Activated CD4-positive, alpha-beta T cell treated with anti-CD3 and anti-CD28 coated beads, Interleukin-2, amount 50 U/mL, for 48 hours (primary cell): Measurements from ENCODE around the gene RAD51B.

Experiments
- DNase-seq, 2 experiments: peaks; one replicate each; pipeline ENCODE4 v3.0.0-alpha.2; 2020

Gene RAD51B

GRCh38 chr14:68375376-68375775, 555.8 kb downstream of the RAD51B start:
- DNase-seq, result no peak

DNA sequence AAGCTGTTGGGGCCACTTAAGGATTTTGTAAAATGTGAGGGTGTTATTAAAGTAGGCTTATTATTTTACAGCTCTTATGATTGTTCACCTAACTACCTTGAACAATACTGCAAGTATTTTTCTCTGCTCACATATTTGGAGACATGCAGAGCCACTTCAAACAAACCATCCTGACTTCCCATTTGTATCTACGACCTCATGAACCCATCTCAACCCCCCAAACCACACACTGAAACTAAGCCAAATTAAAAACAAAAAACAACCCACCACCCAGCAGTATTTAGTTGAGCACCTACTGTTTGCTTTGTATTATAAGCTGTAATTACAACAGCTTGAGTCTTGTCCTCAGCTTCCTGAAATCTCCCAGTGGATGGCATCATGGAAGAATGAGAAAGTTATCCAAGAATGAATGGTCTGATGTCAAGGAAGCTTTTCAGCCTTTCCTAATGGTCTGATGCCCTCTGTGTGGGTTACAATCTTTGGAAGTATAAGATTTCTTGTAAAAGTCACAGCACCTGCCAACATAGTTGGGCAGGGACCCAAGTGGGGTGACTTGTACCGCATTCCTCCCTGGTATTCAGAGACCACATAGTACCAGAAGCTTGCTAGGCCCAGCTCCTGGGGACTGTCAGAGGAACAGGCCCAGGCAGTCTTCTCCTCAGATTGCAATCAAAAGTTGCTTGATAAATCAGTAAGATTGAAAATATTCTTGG, 556.6 kb downstream of the RAD51B start:
- DNase-seq, result no peak

DNA sequence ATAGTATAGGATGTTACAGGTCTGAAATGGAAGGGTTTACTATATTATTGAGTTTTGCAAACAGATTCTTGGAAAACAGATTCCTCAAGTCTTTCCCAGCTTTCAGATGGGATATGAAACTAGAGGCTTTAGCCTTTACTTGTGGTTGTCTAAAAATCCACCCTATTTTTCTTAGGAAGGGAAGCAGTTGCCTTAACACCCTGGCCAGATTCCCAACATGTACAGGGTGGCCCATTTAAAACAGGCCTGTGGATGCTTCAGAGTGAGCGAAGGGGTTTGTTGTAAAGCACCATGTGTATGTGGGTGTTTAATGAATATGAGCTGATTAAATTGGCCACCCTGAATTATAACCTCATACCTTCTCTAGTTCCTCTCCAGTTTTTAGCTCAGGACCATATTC, 557.4 kb downstream of the RAD51B start:
- no peak for DNase-seq

DNA sequence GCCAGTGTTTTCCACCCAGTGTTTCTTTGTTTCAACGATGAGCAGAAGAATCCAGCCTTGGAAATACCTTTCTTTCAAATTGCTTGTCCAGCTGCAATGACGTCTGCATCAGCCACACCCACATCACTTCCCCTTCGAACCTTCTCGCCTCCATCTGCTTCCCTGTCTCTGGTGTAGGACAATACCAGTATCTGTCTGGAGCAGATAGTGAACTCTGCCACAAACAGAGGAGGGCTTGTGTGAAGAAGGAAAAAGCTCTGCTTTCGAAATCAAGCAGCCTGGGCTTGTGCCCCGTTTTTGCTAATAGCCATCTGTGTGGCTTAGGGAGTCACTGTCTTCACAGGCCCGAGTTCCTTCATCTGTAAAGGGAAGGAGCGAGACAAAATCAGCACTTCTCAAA, 557.9 kb downstream of the RAD51B start:
- no peak for DNase-seq

DNA sequence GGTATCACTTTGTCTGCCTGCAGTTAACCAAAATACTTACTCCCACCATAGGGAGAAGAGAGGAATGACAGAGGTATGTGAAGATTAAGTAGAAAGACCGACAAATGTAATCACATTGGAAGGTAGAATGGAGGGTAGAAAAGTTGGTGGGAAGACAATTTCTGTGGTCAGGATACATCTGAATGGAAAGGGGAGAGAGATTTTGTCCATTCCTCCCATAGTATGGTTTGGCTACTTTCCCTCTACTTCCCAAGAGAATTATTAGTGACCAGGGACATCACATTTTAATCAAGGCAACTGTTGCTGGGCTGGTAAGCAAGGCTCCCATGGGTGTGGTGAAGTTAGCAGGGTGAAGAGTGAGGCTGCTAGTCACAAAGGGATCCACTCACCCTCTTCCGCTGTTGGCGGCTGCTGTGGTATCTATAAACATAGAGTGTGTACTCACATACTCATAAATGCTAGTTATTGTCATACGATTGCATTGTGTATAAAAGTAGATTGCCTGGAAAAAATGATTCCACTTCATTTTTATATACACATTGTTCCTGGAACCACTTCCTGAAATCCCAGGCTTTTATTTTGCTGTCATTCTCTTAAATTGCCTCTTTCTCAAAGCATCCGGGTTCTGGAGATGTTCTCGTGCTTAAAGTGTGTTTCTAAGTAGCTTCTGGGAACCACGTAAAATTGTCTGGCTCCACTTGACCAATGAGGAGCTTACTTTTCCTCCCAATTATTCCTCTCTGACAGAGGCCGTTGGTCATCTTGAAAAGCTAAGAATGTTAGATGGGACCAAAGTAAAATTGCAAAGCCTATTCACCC, 560.1 kb downstream of the RAD51B start:
- DNase-seq, result peak in 1 of 2 experiments; percentile 15

DNA sequence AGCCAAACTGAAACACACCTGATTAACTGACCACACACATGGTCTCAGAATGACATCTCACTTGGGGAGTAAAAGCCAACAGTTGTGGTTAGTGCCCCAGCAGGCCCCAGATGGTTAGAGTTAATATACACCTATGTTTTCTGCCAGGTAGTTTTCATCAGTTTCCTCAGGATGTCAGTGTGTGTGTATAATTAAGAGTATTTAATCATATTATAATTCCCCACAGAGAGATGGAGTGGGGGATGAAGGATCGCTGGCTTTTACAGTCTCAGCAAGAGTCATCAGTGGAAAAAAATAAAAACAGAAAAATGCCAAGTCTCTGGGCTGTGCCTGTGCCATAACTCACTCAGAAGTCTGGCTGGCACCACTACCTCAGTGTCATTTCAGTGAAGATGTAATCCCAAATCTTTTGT, 560.8 kb downstream of the RAD51B start:
- DNase-seq, result no peak

DNA sequence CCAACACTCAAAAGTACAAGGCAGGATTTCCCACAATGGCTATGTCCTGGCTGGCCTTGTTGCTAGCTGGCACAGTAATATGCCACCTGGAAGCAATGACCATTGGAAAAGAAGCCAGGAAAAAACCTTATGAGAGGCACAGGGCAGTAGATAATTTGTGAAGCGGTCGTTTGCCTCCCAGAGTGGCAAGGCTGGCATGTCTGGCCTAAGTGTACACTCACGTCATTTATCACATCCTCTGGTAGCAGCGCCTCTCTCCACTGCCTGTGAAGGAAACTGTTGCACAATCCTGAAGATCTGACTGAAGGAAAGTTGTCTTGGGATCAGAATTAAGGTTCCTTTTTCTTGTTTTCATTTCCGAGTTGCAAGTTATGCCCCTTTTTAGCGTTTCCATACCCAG, 564.8 kb downstream of the RAD51B start:
- no peak for DNase-seq

DNA sequence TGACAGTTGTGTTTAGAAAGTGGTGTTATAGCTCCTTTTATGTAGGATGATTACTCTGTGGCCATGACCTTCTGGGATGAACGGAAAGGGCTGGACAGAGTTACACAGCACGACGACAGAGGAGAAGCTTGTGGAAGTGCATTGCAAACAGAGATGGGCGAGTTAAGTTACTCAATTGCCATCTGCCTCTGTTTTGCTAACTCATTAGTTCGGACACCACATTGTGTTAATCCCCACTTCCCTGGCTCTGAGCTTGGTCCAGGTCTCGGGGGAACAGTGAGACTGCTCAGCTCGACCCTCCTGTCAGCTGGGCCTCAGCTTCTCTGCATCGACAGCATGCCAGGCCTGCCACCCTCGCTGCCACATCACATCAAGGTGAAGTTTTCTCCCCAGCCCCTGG, 565.3 kb downstream of the RAD51B start:
- DNase-seq, result no peak

- no peak for DNase-seq
Measured at GRCh38 chr14:68386446-68386845, 566.9 kb downstream of the RAD51B start.

- DNase-seq, result no peak
Measured at GRCh38 chr14:68386950-68387779, 567.6 kb downstream of the RAD51B start.

DNA sequence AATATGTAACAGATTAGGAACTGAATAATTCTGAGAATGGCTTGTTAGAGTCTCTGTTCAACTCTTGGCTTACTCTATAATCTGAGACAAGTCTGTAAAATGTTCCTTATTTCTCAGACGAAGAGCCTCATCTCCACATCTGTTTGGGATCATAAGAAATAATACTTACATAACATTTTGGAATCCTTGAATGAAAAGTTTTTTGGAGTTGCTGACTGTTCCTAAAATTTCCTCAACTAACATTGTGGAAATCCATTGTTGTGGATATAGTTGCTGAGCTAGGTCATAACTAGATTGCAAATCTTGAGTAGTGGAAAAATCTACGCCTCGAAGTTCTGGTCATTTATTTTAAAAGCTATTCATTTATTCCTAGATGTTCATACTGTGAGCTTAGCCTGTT, 570.4 kb downstream of the RAD51B start:
- no peak for DNase-seq

GRCh38 chr14:68390741-68391140, 571.2 kb downstream of the RAD51B start:
- no peak for DNase-seq

DNA sequence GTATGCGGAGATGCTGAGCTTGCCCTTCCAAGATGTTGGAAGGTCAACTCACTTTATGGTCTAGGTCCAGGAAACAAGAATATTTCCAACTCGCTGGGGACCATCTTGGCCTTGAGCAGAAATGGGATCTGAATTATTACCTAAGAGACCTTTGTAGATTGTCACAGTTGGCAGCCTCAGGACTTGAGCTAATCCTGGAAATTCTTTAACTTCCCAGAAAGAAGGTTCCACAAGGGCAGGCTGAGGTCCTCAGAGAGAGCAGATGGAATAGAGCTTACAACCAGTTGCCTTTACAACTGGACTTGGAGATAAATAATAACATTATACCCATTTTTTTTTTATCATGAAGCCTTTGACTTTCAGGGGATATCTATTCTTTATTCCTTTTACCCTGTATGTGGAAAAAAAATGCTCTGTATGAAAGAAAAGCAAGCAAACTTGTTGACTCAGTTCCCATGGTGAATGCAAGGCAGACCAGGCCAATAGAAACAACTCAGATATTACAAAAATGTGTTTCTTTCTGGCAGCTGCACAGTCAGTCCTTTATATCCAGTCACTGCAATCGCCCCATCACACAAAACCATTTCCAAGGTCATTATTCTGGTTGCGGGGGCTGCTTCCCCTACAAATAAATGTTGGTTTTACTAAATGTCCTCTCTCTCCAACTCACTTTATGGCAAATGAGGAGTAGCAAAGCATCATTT, 571.9 kb downstream of the RAD51B start:
- no peak for DNase-seq

- DNase-seq, result no peak
Measured at GRCh38 chr14:68392393-68393141, 573.0 kb downstream of the RAD51B start.

DNA sequence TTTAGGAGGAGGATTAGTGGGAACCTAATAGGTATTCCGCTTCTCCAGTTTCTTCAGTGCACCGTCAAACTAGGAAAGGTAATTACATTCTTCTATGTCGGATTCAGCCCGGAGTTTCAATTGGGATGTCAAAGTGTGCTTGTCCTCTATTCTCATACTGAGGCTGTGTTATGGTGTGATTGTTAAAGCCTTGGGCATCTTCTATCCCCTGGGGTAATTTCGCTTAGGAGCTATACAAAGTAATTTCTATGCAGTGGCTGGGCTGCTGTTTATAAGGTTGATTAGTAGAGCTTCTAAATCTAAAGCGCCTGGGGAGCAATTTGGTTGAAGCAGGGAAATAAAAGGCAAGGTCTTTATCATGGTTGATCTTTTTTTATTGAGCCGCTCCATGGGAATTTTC, 573.7 kb downstream of the RAD51B start:
- no peak for DNase-seq

GRCh38 chr14:68394118-68394763, 574.7 kb downstream of the RAD51B start:
- DNase-seq, result no peak

DNA sequence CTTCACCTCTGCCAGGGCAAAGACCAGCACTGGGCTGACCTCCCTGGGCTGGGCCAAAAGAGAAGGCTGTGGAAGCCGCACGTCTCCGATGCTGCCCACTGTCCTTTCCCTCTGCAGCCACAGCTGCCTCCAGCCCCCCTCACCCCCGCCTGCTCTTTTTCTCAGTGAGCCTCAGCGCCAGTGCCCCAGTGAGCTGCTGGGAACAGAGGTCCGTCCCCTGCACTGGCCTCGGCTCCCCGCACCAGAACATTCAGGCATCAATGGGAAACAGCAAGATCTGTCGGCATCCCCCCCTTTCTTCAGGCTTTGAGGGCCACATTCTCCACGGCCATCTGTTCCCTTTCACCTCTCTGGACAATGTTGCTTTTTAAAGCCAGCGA, 575.2 kb downstream of the RAD51B start:
- DNase-seq, result no peak

- no peak for DNase-seq
Measured at GRCh38 chr14:68395604-68396003, 576.0 kb downstream of the RAD51B start.

DNA sequence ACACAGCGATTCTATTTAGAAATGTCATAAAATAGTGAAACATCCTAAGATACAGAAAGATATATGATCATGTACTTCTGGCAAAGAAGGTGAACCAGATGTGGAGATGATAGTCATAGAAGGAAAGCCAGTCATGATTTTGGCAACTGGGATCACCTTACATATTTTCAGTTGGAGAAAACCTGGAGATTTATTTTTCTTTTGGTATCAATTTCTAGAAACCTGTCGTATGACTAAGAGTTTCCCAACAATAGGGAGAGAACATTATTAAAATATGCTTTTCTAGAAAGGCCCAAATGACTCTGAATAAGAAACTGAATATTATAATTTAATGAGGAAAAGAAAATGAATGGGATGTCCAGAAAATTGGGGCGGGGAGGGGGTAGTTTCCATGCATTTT, 576.9 kb downstream of the RAD51B start:
- no peak for DNase-seq

GRCh38 chr14:68397371-68397811, 577.8 kb downstream of the RAD51B start:
- DNase-seq, result no peak

- no peak for DNase-seq
Measured at GRCh38 chr14:68397822-68398221, 578.2 kb downstream of the RAD51B start.

GRCh38 chr14:68398370-68398769, 578.8 kb downstream of the RAD51B start:
- no peak for DNase-seq
